ENCODE data around the gene PRM2.
A peak's percentile ranks its signal among the peaks of the same experiment; 100 is the strongest.

The PRM2 gene

DNA sequence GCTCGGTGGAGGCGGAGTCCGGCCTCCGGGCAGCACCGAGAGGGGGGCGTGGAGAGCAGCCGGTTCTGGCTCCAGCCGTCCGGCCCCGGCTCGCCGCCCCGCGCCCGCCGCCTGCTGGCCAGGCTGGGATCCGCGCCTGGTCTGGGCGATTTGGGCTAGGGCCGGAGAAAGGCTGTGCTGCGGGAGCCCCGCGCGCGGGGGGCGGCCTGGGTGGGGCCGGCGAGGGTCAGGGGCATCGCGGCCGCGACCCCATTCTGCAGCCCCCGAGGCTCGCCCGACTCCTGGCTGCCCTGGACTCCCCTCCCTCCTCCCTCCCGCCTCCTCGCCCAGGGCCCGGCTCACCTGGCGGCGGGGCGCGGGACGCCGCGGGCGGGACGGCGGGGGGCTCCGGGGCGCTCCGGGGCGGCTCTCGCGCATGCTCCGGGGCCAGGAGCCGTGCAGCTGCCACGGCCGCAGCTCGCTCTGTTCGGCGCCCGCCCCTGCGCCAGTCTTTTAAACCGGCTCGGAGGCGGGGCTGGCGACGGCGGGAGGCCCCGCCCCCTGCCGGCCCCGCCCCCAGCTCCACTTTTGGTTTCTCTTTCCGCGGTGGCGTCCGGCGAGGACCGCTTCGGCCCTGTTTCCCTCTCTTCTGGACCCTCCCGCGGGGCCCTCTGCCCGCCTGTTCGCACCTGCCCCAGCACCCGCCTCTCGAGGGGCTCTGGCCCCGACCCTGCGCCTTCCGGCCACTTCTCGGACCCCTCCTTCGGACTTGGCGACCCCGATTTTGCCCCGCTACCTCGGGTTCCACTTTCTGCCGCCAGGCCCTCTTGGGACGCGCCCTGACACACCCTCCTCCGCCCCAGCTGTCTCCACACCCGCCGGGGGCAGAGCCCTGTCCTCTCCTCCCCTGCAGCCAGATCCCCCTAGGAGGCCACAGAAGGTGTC is 20.3 kb downstream of the PRM2 start, which contains the start of gene SOCS1:
Gene SOCS1 (minus strand): TSS at position 468 of the 924 bp plus-strand sequence. CDS start 726 bp downstream, outside the sequence.
- in situ Hi-C loops (cut with HindIII; ENCODE audit: low sequenced_read_pairs), result no loop called here
- peak; percentile 51 for DNase-seq (ENCODE audit: low read depth)

GRCh38 chr16:11254913-11255736 is 21.2 kb downstream of the PRM2 start:
- peak overlapping the region; percentile 74 for H3K4me3 ChIP-seq (ENCODE audit: low read depth, low read length)
- TF ChIP-seq, protein P1, sequence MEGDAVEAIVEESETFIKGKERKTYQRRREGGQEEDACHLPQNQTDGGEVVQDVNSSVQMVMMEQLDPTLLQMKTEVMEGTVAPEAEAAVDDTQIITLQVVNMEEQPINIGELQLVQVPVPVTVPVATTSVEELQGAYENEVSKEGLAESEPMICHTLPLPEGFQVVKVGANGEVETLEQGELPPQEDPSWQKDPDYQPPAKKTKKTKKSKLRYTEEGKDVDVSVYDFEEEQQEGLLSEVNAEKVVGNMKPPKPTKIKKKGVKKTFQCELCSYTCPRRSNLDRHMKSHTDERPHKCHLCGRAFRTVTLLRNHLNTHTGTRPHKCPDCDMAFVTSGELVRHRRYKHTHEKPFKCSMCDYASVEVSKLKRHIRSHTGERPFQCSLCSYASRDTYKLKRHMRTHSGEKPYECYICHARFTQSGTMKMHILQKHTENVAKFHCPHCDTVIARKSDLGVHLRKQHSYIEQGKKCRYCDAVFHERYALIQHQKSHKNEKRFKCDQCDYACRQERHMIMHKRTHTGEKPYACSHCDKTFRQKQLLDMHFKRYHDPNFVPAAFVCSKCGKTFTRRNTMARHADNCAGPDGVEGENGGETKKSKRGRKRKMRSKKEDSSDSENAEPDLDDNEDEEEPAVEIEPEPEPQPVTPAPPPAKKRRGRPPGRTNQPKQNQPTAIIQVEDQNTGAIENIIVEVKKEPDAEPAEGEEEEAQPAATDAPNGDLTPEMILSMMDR (IDR thresholded peaks at IDR 0.05; ENCODE audit: low read depth, low read length, missing control alignments), result no peak
- DNase-seq (ENCODE audit: low read depth), result no peak
- in situ Hi-C loops (cut with HindIII; ENCODE audit: low sequenced_read_pairs), result no loop called here

More for the DNA sequence above, 20.3 kb downstream of the PRM2 start, which contains the start of gene SOCS1:
- TF ChIP-seq, protein P1 (IDR thresholded peaks at IDR 0.05; ENCODE audit: low read depth, low read length, missing control alignments), result peak; percentile 72
- H3K4me3 ChIP-seq (ENCODE audit: low read depth, low read length), result peak within 1 kb of the TSS; percentile 74

DNA sequence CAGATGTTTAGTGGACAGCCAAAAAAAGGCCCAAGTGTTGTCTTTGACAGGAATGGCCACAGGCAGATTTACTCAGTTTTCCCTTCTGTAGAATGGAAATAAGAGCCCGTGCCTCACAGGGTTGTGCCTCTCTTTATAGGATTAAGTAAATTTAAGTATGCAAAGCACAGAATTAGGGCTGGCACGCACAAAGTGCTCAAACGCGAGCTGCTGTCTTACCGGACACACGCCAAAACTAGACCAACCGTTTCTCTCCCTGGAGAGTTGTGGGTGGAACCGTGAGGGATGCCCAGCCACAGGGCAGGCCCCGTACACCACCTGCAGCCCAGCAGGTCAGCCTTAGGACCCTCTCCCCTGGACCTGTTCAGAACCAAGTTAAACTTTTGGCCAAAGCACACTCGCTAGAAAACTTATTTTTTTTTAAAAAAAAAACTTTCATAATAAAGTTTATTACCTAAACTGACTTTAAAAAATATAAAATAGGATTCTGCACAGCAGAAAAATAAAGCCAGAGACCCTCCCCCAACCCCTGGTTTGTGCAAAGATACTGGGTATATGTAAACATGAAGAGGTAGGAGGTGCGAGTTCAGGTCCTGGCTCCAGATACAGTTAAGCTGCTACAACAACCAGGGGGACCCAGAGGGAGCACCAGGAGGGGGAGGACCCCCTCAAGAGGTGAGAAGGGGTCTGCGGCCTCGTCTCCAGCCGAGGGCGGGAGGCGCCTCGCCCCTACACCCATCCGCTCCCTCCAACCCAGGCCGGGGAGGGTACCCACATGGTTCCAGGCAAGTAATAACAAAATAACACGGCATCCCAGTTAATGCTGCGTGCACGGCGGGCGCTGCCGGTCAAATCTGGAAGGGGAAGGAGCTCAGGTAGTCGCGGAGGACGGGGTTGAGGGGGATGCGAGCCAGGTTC is 22.0 kb downstream of the PRM2 start:
- TF ChIP-seq, protein P1 (IDR thresholded peaks at IDR 0.05; ENCODE audit: low read depth, low read length, missing control alignments), result no peak
- DNase-seq (ENCODE audit: low read depth), result no peak
- in situ Hi-C loops (cut with HindIII; ENCODE audit: low sequenced_read_pairs), result no loop called here
- H3K4me3 ChIP-seq (ENCODE audit: low read depth, low read length), result peak overlapping the region; percentile 74

GRCh38 chr16:11253009-11253994 is 23.0 kb downstream of the PRM2 start:
- in situ Hi-C loops (cut with HindIII; ENCODE audit: low sequenced_read_pairs), result no loop called here
- DNase-seq (ENCODE audit: low read depth), result no peak
- peak overlapping the region; percentile 74 for H3K4me3 ChIP-seq (ENCODE audit: low read depth, low read length)
- TF ChIP-seq, protein P1 (IDR thresholded peaks at IDR 0.05; ENCODE audit: low read depth, low read length, missing control alignments), result no peak

- TF ChIP-seq, protein P1 (IDR thresholded peaks at IDR 0.05; ENCODE audit: low read depth, low read length, missing control alignments), result no peak
- in situ Hi-C loops (cut with HindIII; ENCODE audit: low sequenced_read_pairs), result no loop called here
- H3K4me3 ChIP-seq (ENCODE audit: low read depth, low read length), result no peak overlapping the region
- DNase-seq (ENCODE audit: low read depth), result no peak
Measured at GRCh38 chr16:11252482-11252931, 23.8 kb downstream of the PRM2 start.

All from astrocyte of the cerebellum (primary cell).